ENCODE data around the gene MTCH2.
"Not testable (repeated sequence)": the region's sequence is repeated elsewhere in the genome, so short reads cannot be mapped to it uniquely, and the experiment has no call there.

Gene MTCH2

GRCh38 chr11:47642099-47642855 is at the start of gene MTCH2:
MTCH2 (minus strand) TSS chr11:47642559; CDS start chr11:47642465, 94 bp downstream.
- DNase-seq = peak; percentile 99

GRCh38 chr11:47691979-47692378 is 49.6 kb upstream of the MTCH2 start:
- DNase-seq = no peak

- no peak for DNase-seq
Measured at GRCh38 chr11:47689480-47689879, 47.1 kb upstream of the MTCH2 start.

GRCh38 chr11:47688991-47689390 is 46.6 kb upstream of the MTCH2 start:
- no peak for DNase-seq

GRCh38 chr11:47688111-47688510 is 45.8 kb upstream of the MTCH2 start:
- DNase-seq = no peak

- DNase-seq = not testable (repeated sequence)
Measured at GRCh38 chr11:47686704-47687103, 44.3 kb upstream of the MTCH2 start.

GRCh38 chr11:47686151-47686550 is 43.8 kb upstream of the MTCH2 start:
- DNase-seq = no peak

GRCh38 chr11:47675851-47676250 is 33.5 kb upstream of the MTCH2 start:
- no peak for DNase-seq

GRCh38 chr11:47672283-47672730 is 29.9 kb upstream of the MTCH2 start:
- no peak for DNase-seq

GRCh38 chr11:47669856-47670255 is 27.5 kb upstream of the MTCH2 start:
- DNase-seq = no peak

GRCh38 chr11:47668665-47669064 is 26.3 kb upstream of the MTCH2 start:
- no peak for DNase-seq

GRCh38 chr11:47667555-47667954 is 25.2 kb upstream of the MTCH2 start:
- no peak for DNase-seq

GRCh38 chr11:47667135-47667534 is 24.8 kb upstream of the MTCH2 start:
- DNase-seq = no peak

GRCh38 chr11:47664936-47665335 is 22.6 kb upstream of the MTCH2 start:
- DNase-seq = not testable (repeated sequence)

- no peak for DNase-seq
Measured at GRCh38 chr11:47661245-47661644, 18.9 kb upstream of the MTCH2 start.

GRCh38 chr11:47659276-47659675 is 16.9 kb upstream of the MTCH2 start:
- no peak for DNase-seq

- DNase-seq = no peak
Measured at GRCh38 chr11:47656260-47656885, 14.0 kb upstream of the MTCH2 start.

GRCh38 chr11:47651818-47652469 is 9.6 kb upstream of the MTCH2 start:
- DNase-seq = no peak

GRCh38 chr11:47649276-47649675 is 6.9 kb upstream of the MTCH2 start:
- DNase-seq = no peak

GRCh38 chr11:47646019-47646418 is 3.7 kb upstream of the MTCH2 start:
- no peak for DNase-seq

GRCh38 chr11:47645500-47645899 is 3.1 kb upstream of the MTCH2 start:
- no peak for DNase-seq

- DNase-seq = no peak
Measured at GRCh38 chr11:47641600-47642098, 710 bp downstream of the MTCH2 start.

- DNase-seq = not testable (repeated sequence)
Measured at GRCh38 chr11:47640506-47640905, 1.9 kb downstream of the MTCH2 start.

GRCh38 chr11:47636331-47636730 is 6.0 kb downstream of the MTCH2 start:
- not testable (repeated sequence) for DNase-seq

All from CD4-positive, alpha-beta T cell treated with Interleukin-17A for 4 hours (primary cell).